ENCODE data around the gene SH3RF3. TPM values are rescaled to one million over a fixed set of nuclear protein-coding genes. Genes with fewer than 3 reads are reported as not detected.

The SH3RF3 gene
- total RNA-seq, 1 donor from 2014 or later, result 1.7 TPM

GRCh38 chr2:109197491-109198418 is 68.8 kb downstream of the SH3RF3 start:
- no peak overlapping the region for H3K4me3 Mint-ChIP-seq (ENCODE audit: unreplicated experiment)
- H3K4me1 Mint-ChIP-seq (ENCODE audit: low read depth, unreplicated experiment), result peaks cover 17% of the 10 kb centered on the region
- H3K27me3 Mint-ChIP-seq (ENCODE audit: unreplicated experiment), result peaks cover 10% of the 10 kb centered on the region

GRCh38 chr2:109199790-109200189 is 70.8 kb downstream of the SH3RF3 start:
- peaks cover 14% of the 10 kb centered on the region for H3K4me1 Mint-ChIP-seq (ENCODE audit: low read depth, unreplicated experiment)
- peaks cover 3% of the 10 kb centered on the region for H3K9me3 Mint-ChIP-seq (ENCODE audit: unreplicated experiment)
- no peaks in the 10 kb centered on the region for H3K36me3 Mint-ChIP-seq (ENCODE audit: unreplicated experiment)
- no peak overlapping the region for H3K4me3 Mint-ChIP-seq (ENCODE audit: unreplicated experiment)
- H3K27me3 Mint-ChIP-seq (ENCODE audit: unreplicated experiment), result peaks cover 9% of the 10 kb centered on the region
- no peak overlapping the region for H3K27ac Mint-ChIP-seq (ENCODE audit: unreplicated experiment)
- no peak for TF ChIP-seq CTCF (IDR thresholded peaks at IDR 0.05; ENCODE audit: partially characterized antibody, unreplicated experiment)
- DNase-seq, result no peak

More at GRCh38 chr2:109197491-109198418, 68.8 kb downstream of the SH3RF3 start:
- no peak for TF ChIP-seq CTCF (IDR thresholded peaks at IDR 0.05; ENCODE audit: partially characterized antibody, unreplicated experiment)
- H3K9me3 Mint-ChIP-seq (ENCODE audit: unreplicated experiment), result peaks cover 1% of the 10 kb centered on the region
- DNase-seq, result no peak
- H3K36me3 Mint-ChIP-seq (ENCODE audit: unreplicated experiment), result no peaks in the 10 kb centered on the region
- no peak overlapping the region for H3K27ac Mint-ChIP-seq (ENCODE audit: unreplicated experiment)

GRCh38 chr2:109200616-109201464 is 71.8 kb downstream of the SH3RF3 start:
- Mint-ChIP-seq H3K9me3 (ENCODE audit: unreplicated experiment) (peaks cover 3% of the 10 kb centered on the region), H3K27me3 (ENCODE audit: unreplicated experiment) (peaks cover 4% of the 10 kb centered on the region), H3K4me3 (ENCODE audit: unreplicated experiment) (no peak overlapping the region), H3K36me3 (ENCODE audit: unreplicated experiment) (no peaks in the 10 kb centered on the region), H3K27ac (ENCODE audit: unreplicated experiment) (no peak overlapping the region), H3K4me1 (ENCODE audit: low read depth, unreplicated experiment) (peaks cover 12% of the 10 kb centered on the region)
- no peak for DNase-seq
- no peak for TF ChIP-seq CTCF (IDR thresholded peaks at IDR 0.05; ENCODE audit: partially characterized antibody, unreplicated experiment)

GRCh38 chr2:109201465-109202327 is 72.7 kb downstream of the SH3RF3 start:
- no peak overlapping the region for H3K27ac Mint-ChIP-seq (ENCODE audit: unreplicated experiment)
- H3K4me3 Mint-ChIP-seq (ENCODE audit: unreplicated experiment), result no peak overlapping the region
- no peak for TF ChIP-seq CTCF (IDR thresholded peaks at IDR 0.05; ENCODE audit: partially characterized antibody, unreplicated experiment)
- peaks cover 12% of the 10 kb centered on the region for H3K4me1 Mint-ChIP-seq (ENCODE audit: low read depth, unreplicated experiment)
- no peaks in the 10 kb centered on the region for H3K36me3 Mint-ChIP-seq (ENCODE audit: unreplicated experiment)
- H3K27me3 Mint-ChIP-seq (ENCODE audit: unreplicated experiment), result peaks cover 4% of the 10 kb centered on the region
- DNase-seq, result no peak
- peaks cover 3% of the 10 kb centered on the region for H3K9me3 Mint-ChIP-seq (ENCODE audit: unreplicated experiment)

Measured in glutamatergic neuron (in vitro differentiated cells).